ENCODE measurements around the gene PSMD2. TPM values are rescaled to one million over a fixed set of nuclear protein-coding genes. Genes with fewer than 3 reads are reported as not detected.

The PSMD2 gene
- total and polyA plus RNA-seq, 4 donors: 77.5 to 213 (median 161) TPM

DNA sequence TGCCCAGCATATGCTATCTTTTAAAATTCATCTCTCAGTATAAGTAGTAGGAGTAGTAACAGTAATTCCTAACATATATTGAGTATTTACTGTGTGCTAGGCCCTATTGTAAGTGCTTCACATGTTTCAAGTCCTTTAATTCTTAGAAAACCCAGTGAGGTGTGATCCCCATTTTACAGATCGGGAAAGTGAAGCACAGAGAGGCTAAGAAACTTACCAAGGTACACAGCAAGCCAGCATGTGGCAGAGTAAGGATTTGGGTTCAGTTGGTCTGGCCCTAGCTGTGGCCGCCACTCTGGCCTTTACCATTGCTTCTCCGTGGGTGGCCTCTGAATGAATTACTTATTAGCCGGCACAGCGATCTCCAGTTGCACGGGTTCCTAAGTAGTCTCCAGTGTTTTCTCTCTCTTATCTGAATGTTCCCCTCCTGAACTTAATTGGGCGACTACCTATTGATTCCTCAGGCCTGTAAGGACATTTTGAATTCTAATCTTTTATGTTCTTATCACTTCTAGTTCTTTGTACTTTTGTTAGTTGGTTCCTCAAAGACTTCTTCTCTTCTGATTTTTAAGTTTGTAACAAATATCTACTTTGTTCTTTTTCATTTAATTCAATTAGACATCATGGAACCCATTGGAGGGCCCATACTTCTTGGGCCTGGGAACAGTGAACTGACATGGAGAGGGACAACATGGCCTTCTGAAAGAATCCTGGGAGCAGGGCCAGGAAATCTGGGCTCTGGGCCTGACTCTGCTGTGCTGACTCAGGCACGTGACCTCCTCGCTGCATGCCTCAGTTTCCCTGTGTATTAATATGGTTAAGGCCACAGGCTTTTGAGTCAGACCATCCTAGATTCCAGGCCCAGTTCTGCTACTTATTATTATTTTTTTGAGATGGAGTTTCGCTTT, 50.8 kb downstream of the PSMD2 start:
- Histone ChIP-seq H3K4me3 (ENCODE audit: low read depth in 1 of 3, low read length in 3 of 3) (no peak overlapping the region), H3K27me3 (ENCODE audit: control insufficient read depth in 4 of 4, insufficient read depth in 4 of 4, low read length in 3 of 4) (no peaks in the 10 kb centered on the region), H3K27ac (ENCODE audit: low read depth in 1 of 2, low read length in 2 of 2) (no peak overlapping the region), H3K9me3 (ENCODE audit: control insufficient read depth in 4 of 4, low read length in 3 of 4) (no peaks in the 10 kb centered on the region), H3K9ac (ENCODE audit: low read depth in 1 of 2, low read length in 2 of 2) (no peak overlapping the region), H3K4me1 (ENCODE audit: control insufficient read depth in 4 of 4, insufficient read depth in 4 of 4, low read length in 3 of 4) (peaks cover 8 to 17% (median 14%) of the 10 kb centered on the region in 4 donors), H3K36me3 (ENCODE audit: control insufficient read depth in 4 of 4, insufficient read depth in 3 of 4, low read depth in 1 of 4, low read length in 3 of 4) (peaks cover 0 to 2% (median 0%) of the 10 kb centered on the region in 4 donors)
- WGBS: 87% methylated on average over 10 of the region's 10 CpGs
- TF ChIP-seq, protein P1, sequence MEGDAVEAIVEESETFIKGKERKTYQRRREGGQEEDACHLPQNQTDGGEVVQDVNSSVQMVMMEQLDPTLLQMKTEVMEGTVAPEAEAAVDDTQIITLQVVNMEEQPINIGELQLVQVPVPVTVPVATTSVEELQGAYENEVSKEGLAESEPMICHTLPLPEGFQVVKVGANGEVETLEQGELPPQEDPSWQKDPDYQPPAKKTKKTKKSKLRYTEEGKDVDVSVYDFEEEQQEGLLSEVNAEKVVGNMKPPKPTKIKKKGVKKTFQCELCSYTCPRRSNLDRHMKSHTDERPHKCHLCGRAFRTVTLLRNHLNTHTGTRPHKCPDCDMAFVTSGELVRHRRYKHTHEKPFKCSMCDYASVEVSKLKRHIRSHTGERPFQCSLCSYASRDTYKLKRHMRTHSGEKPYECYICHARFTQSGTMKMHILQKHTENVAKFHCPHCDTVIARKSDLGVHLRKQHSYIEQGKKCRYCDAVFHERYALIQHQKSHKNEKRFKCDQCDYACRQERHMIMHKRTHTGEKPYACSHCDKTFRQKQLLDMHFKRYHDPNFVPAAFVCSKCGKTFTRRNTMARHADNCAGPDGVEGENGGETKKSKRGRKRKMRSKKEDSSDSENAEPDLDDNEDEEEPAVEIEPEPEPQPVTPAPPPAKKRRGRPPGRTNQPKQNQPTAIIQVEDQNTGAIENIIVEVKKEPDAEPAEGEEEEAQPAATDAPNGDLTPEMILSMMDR (IDR thresholded peaks at IDR 0.05; ENCODE audit: low read depth, low read length, missing input control): no peak
- TF ChIP-seq FOXA1 (IDR thresholded peaks at IDR 0.05) (no peak), FOXA2 (IDR thresholded peaks at IDR 0.05) (no peak)
- DNase-seq (ENCODE audit: low spot score): no peak

GRCh38 chr3:184350618-184351017, 51.6 kb downstream of the PSMD2 start:
- H3K27ac ChIP-seq (ENCODE audit: low read depth in 1 of 2, low read length in 2 of 2): no peak overlapping the region
- no peak for DNase-seq (ENCODE audit: low spot score)
- H3K9ac ChIP-seq (ENCODE audit: low read depth in 1 of 2, low read length in 2 of 2): no peak overlapping the region
- H3K4me3 ChIP-seq (ENCODE audit: low read depth in 1 of 3, low read length in 3 of 3): no peak overlapping the region
- H3K27me3 ChIP-seq (ENCODE audit: control insufficient read depth in 4 of 4, insufficient read depth in 4 of 4, low read length in 3 of 4): no peaks in the 10 kb centered on the region
- H3K4me1 ChIP-seq (ENCODE audit: control insufficient read depth in 4 of 4, insufficient read depth in 4 of 4, low read length in 3 of 4): peaks cover 8 to 17% (median 14%) of the 10 kb centered on the region in 4 donors
- 99% methylated on average over 6 of the region's 6 CpGs for WGBS
- TF ChIP-seq, protein P1 (IDR thresholded peaks at IDR 0.05; ENCODE audit: low read depth, low read length, missing input control): no peak
- TF ChIP-seq SP1 (IDR thresholded peaks at IDR 0.05) (no peak), HNF4G (IDR thresholded peaks at IDR 0.05) (no peak), GABPA (IDR thresholded peaks at IDR 0.05 in 1 of 2, conservative IDR thresholded peaks at IDR 0.05 in 1 of 2) (no peak), RXRA (IDR thresholded peaks at IDR 0.05) (no peak), FOXA1 (IDR thresholded peaks at IDR 0.05) (no peak), RAD21 (IDR thresholded peaks at IDR 0.05) (no peak), NR2F2 (IDR thresholded peaks at IDR 0.05) (no peak), HNF4A (conservative IDR thresholded peaks at IDR 0.05) (no peak), FOXA2 (IDR thresholded peaks at IDR 0.05) (no peak), TAF1 (conservative IDR thresholded peaks at IDR 0.05) (no peak), EGR1 (IDR thresholded peaks at IDR 0.05; ENCODE audit: low read depth in 2 of 2) (no peak), ATF3 (IDR thresholded peaks at IDR 0.05) (no peak), YY1 (IDR thresholded peaks at IDR 0.05) (no peak), ZBTB33 (IDR thresholded peaks at IDR 0.05) (no peak)
- TF ChIP-seq, protein P2, sequence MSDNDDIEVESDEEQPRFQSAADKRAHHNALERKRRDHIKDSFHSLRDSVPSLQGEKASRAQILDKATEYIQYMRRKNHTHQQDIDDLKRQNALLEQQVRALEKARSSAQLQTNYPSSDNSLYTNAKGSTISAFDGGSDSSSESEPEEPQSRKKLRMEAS (IDR thresholded peaks at IDR 0.05): no peak
- TF ChIP-seq, protein P3, sequence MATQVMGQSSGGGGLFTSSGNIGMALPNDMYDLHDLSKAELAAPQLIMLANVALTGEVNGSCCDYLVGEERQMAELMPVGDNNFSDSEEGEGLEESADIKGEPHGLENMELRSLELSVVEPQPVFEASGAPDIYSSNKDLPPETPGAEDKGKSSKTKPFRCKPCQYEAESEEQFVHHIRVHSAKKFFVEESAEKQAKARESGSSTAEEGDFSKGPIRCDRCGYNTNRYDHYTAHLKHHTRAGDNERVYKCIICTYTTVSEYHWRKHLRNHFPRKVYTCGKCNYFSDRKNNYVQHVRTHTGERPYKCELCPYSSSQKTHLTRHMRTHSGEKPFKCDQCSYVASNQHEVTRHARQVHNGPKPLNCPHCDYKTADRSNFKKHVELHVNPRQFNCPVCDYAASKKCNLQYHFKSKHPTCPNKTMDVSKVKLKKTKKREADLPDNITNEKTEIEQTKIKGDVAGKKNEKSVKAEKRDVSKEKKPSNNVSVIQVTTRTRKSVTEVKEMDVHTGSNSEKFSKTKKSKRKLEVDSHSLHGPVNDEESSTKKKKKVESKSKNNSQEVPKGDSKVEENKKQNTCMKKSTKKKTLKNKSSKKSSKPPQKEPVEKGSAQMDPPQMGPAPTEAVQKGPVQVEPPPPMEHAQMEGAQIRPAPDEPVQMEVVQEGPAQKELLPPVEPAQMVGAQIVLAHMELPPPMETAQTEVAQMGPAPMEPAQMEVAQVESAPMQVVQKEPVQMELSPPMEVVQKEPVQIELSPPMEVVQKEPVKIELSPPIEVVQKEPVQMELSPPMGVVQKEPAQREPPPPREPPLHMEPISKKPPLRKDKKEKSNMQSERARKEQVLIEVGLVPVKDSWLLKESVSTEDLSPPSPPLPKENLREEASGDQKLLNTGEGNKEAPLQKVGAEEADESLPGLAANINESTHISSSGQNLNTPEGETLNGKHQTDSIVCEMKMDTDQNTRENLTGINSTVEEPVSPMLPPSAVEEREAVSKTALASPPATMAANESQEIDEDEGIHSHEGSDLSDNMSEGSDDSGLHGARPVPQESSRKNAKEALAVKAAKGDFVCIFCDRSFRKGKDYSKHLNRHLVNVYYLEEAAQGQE (IDR thresholded peaks at IDR 0.05): no peak
- no peaks in the 10 kb centered on the region for H3K9me3 ChIP-seq (ENCODE audit: control insufficient read depth in 4 of 4, low read length in 3 of 4)
- peaks cover 0 to 2% (median 0%) of the 10 kb centered on the region in 4 donors for H3K36me3 ChIP-seq (ENCODE audit: control insufficient read depth in 4 of 4, insufficient read depth in 3 of 4, low read depth in 1 of 4, low read length in 3 of 4)
